Measurements from ENCODE around the gene FER1L5.

- TF ChIP-seq CTCF (IDR thresholded peaks at IDR 0.05) (no peak), POLR2A (IDR thresholded peaks at IDR 0.05) (no peak)
Measured at GRCh38 chr2:96710985-96711384, 68.4 kb downstream of the FER1L5 start.

All from adrenal gland (tissue), 5 donors.